A204.1 (cell line): ENCODE measurements around the gene TIMP1.

ENCODE experiments used
- FAIRE-seq: peaks from 2 replicates; lab custom pipeline; 2012; peaks lifted over from hg19 to GRCh38; lab: Jason Lieb, UNC

Gene TIMP1

GRCh38 chrX:47581731-47582647 is at the start of gene TIMP1:
Gene TIMP1 (plus strand): TSS chrX:47582436. CDS start chrX:47583416, 980 bp downstream.
- peak; percentile 29 for FAIRE-seq

GRCh38 chrX:47539860-47540259 is 42.4 kb upstream of the TIMP1 start:
- FAIRE-seq, result no peak

DNA sequence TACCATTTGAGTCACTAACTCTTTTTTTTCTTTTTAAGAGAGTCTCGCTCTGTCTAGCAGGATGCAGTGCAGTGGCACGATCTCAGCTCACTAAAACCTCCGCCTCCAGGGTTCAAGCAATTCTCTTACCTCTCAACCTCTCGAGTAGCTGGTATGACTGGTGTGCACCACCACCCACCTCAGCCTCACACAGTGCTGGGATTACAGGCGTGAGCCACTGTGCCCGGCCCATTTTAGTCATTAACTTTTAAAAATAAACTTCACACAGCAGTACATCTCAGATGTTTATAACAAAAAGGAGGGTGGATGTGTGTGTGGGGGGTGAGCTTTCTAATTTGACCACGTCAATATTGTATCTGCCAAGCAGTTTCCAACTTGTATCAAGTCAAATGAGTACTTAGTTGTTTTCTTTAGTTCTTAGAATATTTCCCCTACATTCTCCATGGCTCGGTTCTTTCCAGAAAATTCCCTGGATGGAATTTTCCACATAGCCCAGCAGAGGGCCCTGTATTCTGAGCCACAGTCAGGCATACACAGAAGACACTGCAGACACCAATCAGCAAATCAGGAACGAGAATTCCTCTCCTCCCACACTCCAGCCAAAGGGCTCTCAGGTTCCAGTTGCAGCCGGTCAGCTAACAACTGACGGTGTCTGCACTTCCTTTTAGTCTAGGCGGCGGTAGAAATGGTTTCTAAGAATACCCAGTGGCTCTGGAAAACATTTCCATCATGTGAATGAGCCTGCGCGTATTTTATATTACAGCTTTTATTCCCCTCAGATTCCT is 41.3 kb upstream of the TIMP1 start:
- FAIRE-seq, result peak; percentile 98

DNA sequence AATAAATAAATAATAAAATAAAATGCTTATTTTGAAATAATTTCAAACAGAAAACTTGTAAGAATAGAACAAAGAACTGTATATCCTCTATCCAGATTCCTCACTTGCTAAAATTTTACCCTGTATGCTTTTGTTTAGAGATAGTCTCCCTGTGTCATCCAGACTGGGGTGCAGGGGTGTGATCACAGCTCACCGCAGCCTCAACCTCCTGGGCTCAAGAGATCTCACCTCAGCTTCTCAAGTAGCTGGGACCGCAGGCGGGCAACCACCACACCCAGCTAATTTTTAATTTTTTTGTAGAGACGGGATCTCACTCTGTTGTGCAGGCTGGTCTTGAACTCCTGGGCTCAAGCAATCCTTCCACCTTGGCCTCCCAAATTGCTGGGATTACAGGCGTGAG is 38.7 kb upstream of the TIMP1 start:
- no peak for FAIRE-seq

- peak; percentile 92 for FAIRE-seq
Measured at GRCh38 chrX:47556045-47556623, 26.1 kb upstream of the TIMP1 start.

DNA sequence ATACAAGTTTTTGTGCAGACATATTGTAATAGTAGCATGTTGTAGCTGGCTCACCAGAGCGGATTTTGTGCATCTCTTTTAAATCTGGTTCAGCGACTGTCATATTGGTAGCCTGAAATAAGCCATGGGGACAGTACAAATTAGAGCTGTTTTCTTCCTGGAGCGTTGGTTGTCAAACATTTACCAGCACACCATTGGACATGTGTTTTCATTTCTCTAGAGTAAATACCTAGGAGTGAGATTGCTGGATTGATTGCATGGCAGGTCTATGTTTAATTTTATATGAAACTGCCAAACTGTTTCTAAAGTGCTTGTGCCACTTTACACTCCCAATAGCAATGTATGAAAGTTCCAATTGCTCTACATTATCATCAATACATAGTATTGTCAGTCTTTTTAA is 23.8 kb upstream of the TIMP1 start:
- no peak for FAIRE-seq

- no peak for FAIRE-seq
Measured at GRCh38 chrX:47560179-47560933, 21.9 kb upstream of the TIMP1 start.

GRCh38 chrX:47560934-47561658 is 21.1 kb upstream of the TIMP1 start, which contains the start of gene ARAF:
Gene ARAF (plus strand): TSS chrX:47561205. CDS start chrX:47562968, 1,763 bp downstream.
- FAIRE-seq, result peak; percentile 88

- FAIRE-seq, result no peak
Measured at GRCh38 chrX:47561659-47562151, 20.5 kb upstream of the TIMP1 start.

GRCh38 chrX:47562615-47563243 is 19.5 kb upstream of the TIMP1 start:
- FAIRE-seq, result no peak

DNA sequence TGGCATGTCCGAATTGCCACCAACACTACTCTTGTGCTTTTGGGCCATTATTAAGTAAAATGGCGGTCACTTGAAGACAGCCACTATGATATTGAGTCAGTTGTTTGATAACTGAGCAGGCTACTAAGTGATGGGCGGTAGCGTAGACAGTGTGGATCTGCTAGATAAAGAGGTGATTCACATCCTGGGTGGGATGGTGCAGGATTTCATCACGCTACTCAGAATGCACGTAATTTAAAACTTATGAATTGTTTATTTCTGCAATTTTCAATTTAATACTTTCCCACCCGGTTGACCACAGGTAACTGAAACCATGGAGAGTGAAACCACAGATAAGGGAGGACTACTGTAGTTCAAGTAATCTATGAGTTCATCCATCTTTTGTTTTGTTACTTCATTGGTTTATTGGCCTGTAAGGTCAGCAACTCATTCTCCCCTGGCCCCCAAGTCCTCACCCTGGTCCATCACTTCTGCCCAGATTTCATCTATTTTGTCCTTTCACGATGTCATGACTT is 18.4 kb upstream of the TIMP1 start:
- no peak for FAIRE-seq

DNA sequence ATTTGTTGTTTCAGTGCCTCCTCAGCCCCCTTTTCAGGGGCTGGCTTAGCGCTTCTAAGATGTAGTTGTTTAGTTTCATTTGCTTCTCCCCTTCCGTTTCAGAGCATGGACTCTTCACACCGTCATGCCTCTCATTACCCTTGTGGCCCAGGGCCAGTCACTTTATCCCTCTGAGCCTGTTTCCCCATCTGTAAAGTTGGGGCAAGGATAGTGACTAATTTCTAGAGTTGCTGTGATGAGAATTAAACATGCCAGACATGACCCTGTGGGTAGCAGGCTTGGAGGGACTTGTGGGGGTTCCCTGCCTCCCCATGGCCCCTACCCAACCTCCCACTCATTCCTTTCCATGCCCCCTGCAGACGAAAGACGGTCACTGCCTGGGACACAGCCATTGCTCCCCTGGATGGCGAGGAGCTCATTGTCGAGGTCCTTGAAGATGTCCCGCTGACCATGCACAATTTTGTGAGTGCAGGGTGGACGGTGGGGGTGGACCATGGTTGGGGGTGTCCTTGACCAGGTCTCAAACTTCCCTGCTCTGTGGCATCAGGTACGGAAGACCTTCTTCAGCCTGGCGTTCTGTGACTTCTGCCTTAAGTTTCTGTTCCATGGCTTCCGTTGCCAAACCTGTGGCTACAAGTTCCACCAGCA is 17.7 kb upstream of the TIMP1 start:
- FAIRE-seq, result no peak

GRCh38 chrX:47566841-47567240 is 15.4 kb upstream of the TIMP1 start:
- FAIRE-seq, result no peak

DNA sequence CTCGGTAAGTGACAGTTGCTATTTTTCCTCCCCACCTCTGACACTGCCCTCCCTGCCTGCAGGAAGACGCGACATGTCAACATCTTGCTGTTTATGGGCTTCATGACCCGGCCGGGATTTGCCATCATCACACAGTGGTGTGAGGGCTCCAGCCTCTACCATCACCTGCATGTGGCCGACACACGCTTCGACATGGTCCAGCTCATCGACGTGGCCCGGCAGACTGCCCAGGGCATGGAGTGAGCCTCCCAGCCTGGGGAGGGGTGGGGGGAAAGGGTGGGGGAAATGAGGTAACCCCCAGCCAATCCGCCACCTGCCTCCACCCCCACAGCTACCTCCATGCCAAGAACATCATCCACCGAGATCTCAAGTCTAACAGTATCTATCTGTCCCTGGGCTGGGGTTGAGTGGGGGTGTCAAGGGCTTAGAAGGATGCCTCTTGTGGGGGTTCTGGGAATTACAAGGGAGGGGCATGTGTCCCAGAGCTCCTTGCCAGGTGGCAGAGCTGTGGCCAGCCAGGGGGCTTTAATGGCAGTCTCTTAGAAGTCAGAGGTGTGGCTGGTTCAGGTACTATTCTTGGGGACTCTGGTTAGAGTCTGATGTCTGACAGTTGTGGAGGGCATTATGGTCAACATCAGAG is 13.5 kb upstream of the TIMP1 start:
- FAIRE-seq, result no peak

DNA sequence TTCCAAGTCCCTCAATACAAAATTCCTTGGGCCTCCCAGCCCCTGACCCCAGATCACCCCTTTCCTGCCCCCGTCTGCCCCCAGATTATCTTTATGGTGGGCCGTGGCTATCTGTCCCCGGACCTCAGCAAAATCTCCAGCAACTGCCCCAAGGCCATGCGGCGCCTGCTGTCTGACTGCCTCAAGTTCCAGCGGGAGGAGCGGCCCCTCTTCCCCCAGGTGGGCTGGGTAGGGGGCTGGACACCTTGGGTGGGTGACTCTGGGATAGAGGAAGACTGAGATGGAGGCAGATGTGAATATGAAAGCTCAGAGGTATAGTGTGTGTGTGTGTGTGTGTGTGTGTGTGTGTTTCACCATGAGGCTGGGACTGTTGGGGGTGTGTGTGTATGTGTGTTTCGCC is 11.4 kb upstream of the TIMP1 start:
- FAIRE-seq, result no peak

GRCh38 chrX:47571215-47571614 is 11.0 kb upstream of the TIMP1 start:
- no peak for FAIRE-seq

DNA sequence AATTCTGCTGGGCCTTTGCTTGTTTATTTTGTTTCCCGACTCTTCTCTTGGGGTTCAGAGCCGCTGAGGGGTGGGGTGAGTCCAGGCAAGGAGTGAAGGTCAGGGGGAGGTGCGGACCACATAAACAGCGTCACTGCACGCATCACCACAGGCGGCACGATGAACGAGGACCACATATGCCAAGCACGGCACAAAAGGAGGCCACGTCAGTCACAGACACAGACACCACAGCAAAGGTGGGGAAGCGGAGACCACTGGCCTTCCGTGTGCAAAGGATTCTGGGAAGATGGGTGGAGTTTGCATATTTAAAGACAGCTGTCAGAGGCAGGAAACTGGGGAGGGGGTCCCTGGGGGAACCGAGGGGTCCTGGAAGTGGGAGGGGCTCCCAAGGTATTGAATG is 10.3 kb upstream of the TIMP1 start:
- FAIRE-seq, result no peak

GRCh38 chrX:47572773-47573340 is 9.4 kb upstream of the TIMP1 start:
- FAIRE-seq, result no peak
